Caco-2 (cell line): ENCODE results near the gene MARK2. TPM values are rescaled to one million over a fixed set of nuclear protein-coding genes. Genes with fewer than 3 reads are reported as not detected.

ENCODE experiments used
- BruUV-seq: library from RNA; stranded (reverse); fragments of 400-500 nt; replicated peaks from 2 replicates; lab custom pipeline; 2021; lab: Mats Ljungman, UMichigan
- CTCF ChIA-PET: fragments of 300-600 bp; sonication (Branson Sonifier 250); formaldehyde crosslinking; loops from one replicate; lab custom pipeline; 2022; ENCODE audit warnings: antibody characterized with exemption; lab: Charles Lee
- POLR2A ChIA-PET: fragments of 300-600 bp; sonication (Branson Sonifier 250); formaldehyde crosslinking; loops from one replicate; lab custom pipeline; 2022; ENCODE audit warnings: antibody characterized with exemption; lab: Charles Lee
- DNase-seq, 2 experiments: peaks; one replicate each; pipeline versions ENCODE4 v3.0.0 to v3.0.0-alpha.2; 2020 to 2022
- H3K27me3 ChIP-seq: replicated peaks from 2 replicates; pipeline ENCODE4 v1.6.0; 2011; ENCODE audit warnings: low read length; ENCODE audit not compliant: control insufficient read depth, insufficient read depth
- H3K36me3 ChIP-seq: 2 replicates; pipeline ENCODE4 v1.5.1; 2011; ENCODE audit warnings: low read length; ENCODE audit not compliant: control insufficient read depth, insufficient read depth
- H3K4me1 ChIP-seq: fragments of 250-450 bp; sonication (Bioruptor Pico); 2 replicates; pipeline ENCODE4 v1.5.1; 2020; ENCODE audit warnings: mild to moderate bottlenecking
- H3K4me3 ChIP-seq: 2 replicates; pipeline ENCODE4 v1.5.1; 2011; ENCODE audit warnings: low read depth, mild to moderate bottlenecking, control low read depth, low read length
- H3K9me3 ChIP-seq: fragments of 250-450 bp; sonication (Bioruptor Pico); 2 replicates; pipeline ENCODE4 v1.5.1; 2020; ENCODE audit warnings: mild to moderate bottlenecking, moderate library complexity
- H3K27ac Mint-ChIP-seq: one replicate; pipeline ENCODE4 v1.8.0; 2022; ENCODE audit warnings: mixed read lengths; ENCODE audit not compliant: unreplicated experiment
- H3K27me3 Mint-ChIP-seq: one replicate; pipeline ENCODE4 v1.8.0; 2022; ENCODE audit warnings: mixed read lengths; ENCODE audit not compliant: insufficient read depth, unreplicated experiment
- H3K36me3 Mint-ChIP-seq: one replicate; pipeline ENCODE4 v1.8.0; 2022; ENCODE audit warnings: mild to moderate bottlenecking, mixed read lengths; ENCODE audit not compliant: insufficient read depth, unreplicated experiment
- H3K4me1 Mint-ChIP-seq: one replicate; pipeline ENCODE4 v1.8.0; 2022; ENCODE audit warnings: low read depth, mixed read lengths; ENCODE audit not compliant: unreplicated experiment
- H3K4me3 Mint-ChIP-seq: one replicate; pipeline ENCODE4 v1.8.0; 2022; ENCODE audit warnings: mild to moderate bottlenecking, moderate library complexity, mixed read lengths; ENCODE audit not compliant: unreplicated experiment
- H3K9me3 Mint-ChIP-seq: one replicate; pipeline ENCODE4 v1.8.0; 2022; ENCODE audit warnings: mixed read lengths; ENCODE audit not compliant: unreplicated experiment
- CTCF ChIP-seq, 2 experiments: fragments of 200-600 bp in 1 of 2; IDR thresholded peaks; 1 replicate in 1 of 2; 2 replicates in 1 of 2; pipeline versions ENCODE4 v1.5.1 to v1.8.0; 2011 to 2022; ENCODE audit warnings: antibody characterized with exemption in 1 of 2, control low read depth in 1 of 2, inconsistent platforms in 1 of 2, low read depth in 1 of 2, low read length in 1 of 2, mild to moderate bottlenecking in 1 of 2, moderate library complexity in 1 of 2; ENCODE audit not compliant: insufficient read depth in 1 of 2, severe bottlenecking in 1 of 2, unreplicated experiment in 1 of 2
- intact Hi-C: fragments of 100-400 bp; cut with micrococcal nuclease; formaldehyde crosslinking; loops from one replicate; pipeline ENCODE4 v1.10.0; 2022; ENCODE audit not compliant: unreplicated experiment
- total RNA-seq: library from RNA; stranded (reverse); gene quantifications from 2 replicates; pipeline ENCODE4 v1.2.3, GENCODE V29; 2022

Gene MARK2
- total RNA-seq, 1 experiment from 2014 or later: 63.5 TPM

DNA sequence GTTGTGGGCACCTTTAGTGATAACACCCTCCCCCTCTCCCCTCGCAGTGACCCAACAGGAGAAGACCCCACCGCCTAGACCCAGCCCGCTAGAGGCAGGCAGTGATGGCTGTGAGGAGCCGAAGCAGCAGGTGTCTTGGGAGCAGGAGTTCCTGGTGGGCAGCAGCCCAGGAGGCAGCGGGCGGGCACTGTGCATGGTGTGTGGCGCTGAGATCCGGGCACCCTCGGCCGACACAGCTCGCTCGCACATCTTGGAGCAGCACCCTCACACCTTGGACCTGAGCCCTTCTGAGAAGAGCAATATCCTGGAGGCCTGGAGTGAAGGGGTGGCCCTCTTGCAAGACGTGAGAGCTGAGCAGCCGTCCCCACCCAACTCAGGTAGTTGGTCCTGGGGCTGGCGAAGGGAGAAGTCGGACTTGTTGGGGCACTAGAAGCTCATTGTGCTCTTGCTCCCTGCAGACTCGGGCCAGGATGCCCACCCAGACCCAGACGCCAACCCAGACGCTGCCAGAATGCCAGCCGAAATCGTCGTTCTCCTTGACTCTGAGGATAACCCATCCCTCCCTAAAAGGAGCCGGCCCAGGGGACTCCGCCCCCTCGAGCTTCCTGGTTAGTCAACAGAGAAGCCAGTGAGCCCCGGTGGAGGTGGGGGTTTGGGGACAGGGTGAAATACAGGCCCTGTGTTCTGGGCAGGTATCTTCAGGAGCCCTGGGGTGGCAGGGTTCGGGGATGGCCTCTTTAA, 21.0 kb upstream of the MARK2 start:
- Histone ChIP-seq H3K4me1 (peaks cover 7% of the 10 kb centered on the region; the same call in 1 of the 2 replicates), H3K9me3 (no peaks in the 10 kb centered on the region), H3K36me3 (peaks cover 8% of the 10 kb centered on the region), H3K4me3 (no peak overlapping the region), H3K27me3 (no peaks in the 10 kb centered on the region)
- Mint-ChIP-seq H3K36me3 (peaks cover 80% of the 10 kb centered on the region), H3K9me3 (no peaks in the 10 kb centered on the region), H3K27ac (no peak overlapping the region), H3K27me3 (no peaks in the 10 kb centered on the region), H3K4me3 (no peak overlapping the region), H3K4me1 (peaks cover 18% of the 10 kb centered on the region)
- no TSS peak for BruUV-seq
- no peak for DNase-seq
- ChIA-PET POLR2A (no interaction called here), CTCF (no interaction called here)
- TF ChIP-seq CTCF (IDR thresholded peaks at IDR 0.05; ENCODE audit: insufficient read depth in 1 of 2, low read depth in 1 of 2, low read length in 1 of 2, severe bottlenecking in 1 of 2, unreplicated experiment in 1 of 2): no peak
- intact Hi-C loops: no loop called here

GRCh38 chr11:63818609-63819008, 20.3 kb upstream of the MARK2 start:
- H3K4me1 Mint-ChIP-seq: peaks cover 18% of the 10 kb centered on the region

DNA sequence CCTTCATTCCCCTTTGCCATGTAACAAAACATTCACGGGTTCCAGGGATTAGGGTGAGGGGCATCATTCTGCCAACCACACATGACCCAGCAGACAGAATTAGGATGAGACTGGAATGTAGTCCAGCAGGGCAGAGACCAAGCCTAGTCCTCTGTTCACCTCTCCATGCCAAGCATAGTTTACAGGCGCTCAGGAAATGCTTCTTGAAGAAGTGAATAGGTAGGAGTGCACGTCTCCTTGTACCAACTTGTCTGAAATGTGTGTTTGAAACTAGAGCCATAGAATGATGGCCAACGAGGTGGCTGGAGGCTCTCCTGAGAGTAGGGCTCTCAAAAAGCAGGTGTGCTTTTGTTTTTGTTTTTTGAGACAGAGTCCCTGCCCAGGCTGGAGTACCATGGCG, 17.5 kb upstream of the MARK2 start:
- H3K4me3 Mint-ChIP-seq: no peak overlapping the region
- no peak for DNase-seq
- H3K36me3 ChIP-seq: peaks cover 14% of the 10 kb centered on the region
- H3K27me3 Mint-ChIP-seq: no peaks in the 10 kb centered on the region
- TF ChIP-seq CTCF (IDR thresholded peaks at IDR 0.05; ENCODE audit: insufficient read depth in 1 of 2, low read depth in 1 of 2, low read length in 1 of 2, severe bottlenecking in 1 of 2, unreplicated experiment in 1 of 2): no peak
- no peaks in the 10 kb centered on the region for H3K4me1 ChIP-seq
- CTCF ChIA-PET: no interaction called here
- H3K4me3 ChIP-seq: no peak overlapping the region
- H3K27ac Mint-ChIP-seq: no peak overlapping the region
- BruUV-seq: no TSS peak
- POLR2A ChIA-PET: interaction anchor here (0.8 kb wide), 1 partner anchor 44 kb away, joined by 3 read pairs; no protein-coding TSS in a partner anchor
- H3K4me1 Mint-ChIP-seq: peaks cover under 1% of the 10 kb centered on the region
- H3K9me3 ChIP-seq: no peaks in the 10 kb centered on the region
- no peaks in the 10 kb centered on the region for H3K27me3 ChIP-seq
- H3K9me3 Mint-ChIP-seq: no peaks in the 10 kb centered on the region
- H3K36me3 Mint-ChIP-seq: peaks cover 96% of the 10 kb centered on the region
- intact Hi-C loops: no loop called here

More at GRCh38 chr11:63818609-63819008, 20.3 kb upstream of the MARK2 start:
- no peak for TF ChIP-seq CTCF (IDR thresholded peaks at IDR 0.05; ENCODE audit: insufficient read depth in 1 of 2, low read depth in 1 of 2, low read length in 1 of 2, severe bottlenecking in 1 of 2, unreplicated experiment in 1 of 2)
- no peaks in the 10 kb centered on the region for H3K9me3 Mint-ChIP-seq
- POLR2A ChIA-PET: no interaction called here
- H3K27ac Mint-ChIP-seq: no peak overlapping the region
- H3K36me3 Mint-ChIP-seq: peaks cover 87% of the 10 kb centered on the region
- no peaks in the 10 kb centered on the region for H3K27me3 ChIP-seq
- H3K4me3 Mint-ChIP-seq: no peak overlapping the region
- no TSS peak for BruUV-seq
- H3K27me3 Mint-ChIP-seq: no peaks in the 10 kb centered on the region
- DNase-seq: no peak
- intact Hi-C loops: no loop called here
- no peaks in the 10 kb centered on the region for H3K9me3 ChIP-seq
- peaks cover 8% of the 10 kb centered on the region for H3K36me3 ChIP-seq
- peaks cover 7% of the 10 kb centered on the region; the same call in 1 of the 2 replicates for H3K4me1 ChIP-seq
- CTCF ChIA-PET: no interaction called here
- no peak overlapping the region for H3K4me3 ChIP-seq
